Stimulated activated CD4-positive, alpha-beta T cell treated with anti-CD3 and anti-CD28 coated beads, Interleukin-1b, Interleukin-23, amount 100 ng/mL, for 48 hours (primary cell): ENCODE results near the gene CHRNA1.

ENCODE experiments used
- DNase-seq: peaks from one replicate; pipeline ENCODE4 v3.0.0-alpha.2; 2020

CHRNA1 gene

DNA sequence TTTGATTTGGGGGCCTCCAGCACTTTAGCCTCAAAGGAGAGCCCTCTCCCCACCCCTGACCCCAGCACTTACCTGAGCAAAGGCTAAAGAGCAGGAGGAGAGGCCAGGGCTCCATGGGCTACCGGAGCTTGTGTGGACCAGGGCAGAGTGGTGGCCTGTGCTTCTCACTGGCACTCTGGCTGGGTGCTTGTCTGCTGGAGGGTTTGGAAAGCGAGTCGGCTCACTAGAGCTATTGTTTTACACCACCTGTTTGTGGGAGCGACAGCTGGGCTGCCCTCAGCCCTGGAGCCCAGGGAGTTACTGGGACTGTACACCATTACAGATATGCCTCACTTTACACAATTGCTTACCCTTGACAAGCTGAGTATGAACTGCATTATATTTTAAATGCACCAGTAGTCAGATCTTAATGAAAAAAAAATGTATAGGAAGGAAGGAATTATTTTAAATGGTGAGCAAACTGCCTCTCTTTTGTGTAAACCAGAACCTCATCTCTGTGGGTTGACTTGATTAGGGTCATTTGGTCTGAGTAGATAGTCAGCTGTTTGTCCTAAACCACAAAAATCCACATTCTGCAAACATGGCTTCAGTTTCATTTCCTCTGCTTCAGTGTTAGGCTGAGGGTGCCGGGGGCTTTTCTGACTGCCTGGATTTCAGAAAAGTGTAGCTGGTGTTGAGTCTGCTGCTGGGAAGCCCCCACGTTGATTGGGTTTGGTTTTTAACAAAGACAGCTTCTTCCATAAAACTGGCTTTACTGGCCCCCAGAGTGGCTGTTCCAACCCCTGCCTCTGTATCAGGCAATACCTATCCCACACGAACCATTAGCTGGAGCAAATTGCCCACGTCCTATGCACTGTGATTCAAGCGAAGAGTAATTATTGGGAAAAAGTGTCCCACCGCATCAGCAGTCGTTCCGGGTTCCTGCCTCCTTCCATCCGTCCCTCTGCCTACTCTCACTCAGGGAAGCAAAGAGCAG, at the start of gene CHRNA1:
CHRNA1 (minus strand) TSS at position 193 of the 976 bp plus-strand sequence; CDS start at position 115, 78 bp downstream.
- no peak for DNase-seq

DNA sequence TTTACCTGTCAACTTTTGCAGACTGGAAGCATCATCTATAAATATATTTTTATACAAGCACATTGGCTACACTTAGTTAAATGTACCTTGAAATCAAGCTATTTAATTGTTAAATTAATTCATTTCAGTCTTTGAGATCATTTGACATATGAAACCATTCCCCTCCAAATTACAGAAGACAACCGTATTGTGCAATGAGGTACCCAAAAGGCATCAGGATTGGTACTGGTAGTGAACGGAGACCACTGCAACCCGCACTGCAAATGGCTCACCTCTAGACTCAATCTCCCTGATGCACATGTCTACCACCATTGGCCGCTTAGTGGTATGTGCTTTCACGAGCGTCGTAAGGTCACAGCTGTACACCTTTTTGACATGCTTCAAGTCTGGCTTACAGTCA, 47.8 kb upstream of the CHRNA1 start:
- no peak for DNase-seq

DNA sequence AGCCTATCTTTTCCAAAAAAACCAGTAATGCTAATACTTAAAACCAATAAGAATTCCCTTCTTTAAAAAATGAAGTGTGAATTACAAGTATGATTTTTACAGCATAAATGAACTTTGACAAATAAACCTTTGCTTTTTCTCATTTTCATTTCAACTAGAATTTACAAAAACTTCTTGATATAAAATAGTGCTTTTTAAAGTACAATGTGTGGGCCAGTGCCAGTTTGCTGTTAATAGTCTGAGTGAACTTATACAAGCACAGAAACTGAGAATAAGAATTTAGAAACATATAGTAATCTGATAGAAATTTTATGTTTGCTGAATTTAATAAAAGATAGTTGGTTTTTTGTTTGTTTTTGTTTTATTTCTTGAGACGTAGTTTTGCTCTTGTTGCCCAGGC, 43.7 kb upstream of the CHRNA1 start:
- DNase-seq = no peak

DNA sequence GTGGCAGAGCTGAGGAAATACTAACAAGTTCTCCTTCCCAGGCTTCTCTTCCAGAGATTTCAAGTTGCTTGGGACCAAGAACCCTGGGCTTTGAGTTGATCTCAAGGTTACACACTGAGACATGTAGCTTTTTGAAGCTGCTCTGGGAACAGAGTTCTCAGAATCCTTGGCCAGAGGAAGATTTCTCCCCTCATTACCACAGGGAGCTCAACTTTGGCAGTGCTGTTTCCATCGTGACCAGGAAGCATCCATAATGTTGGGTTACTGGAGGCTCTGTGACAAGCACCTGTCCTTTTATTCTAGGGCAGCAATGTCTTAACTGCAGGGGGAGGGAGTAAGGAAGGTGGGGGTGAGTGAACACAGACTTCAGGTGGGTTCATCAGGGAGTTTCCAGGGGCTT, 41.5 kb upstream of the CHRNA1 start:
- no peak for DNase-seq

DNA sequence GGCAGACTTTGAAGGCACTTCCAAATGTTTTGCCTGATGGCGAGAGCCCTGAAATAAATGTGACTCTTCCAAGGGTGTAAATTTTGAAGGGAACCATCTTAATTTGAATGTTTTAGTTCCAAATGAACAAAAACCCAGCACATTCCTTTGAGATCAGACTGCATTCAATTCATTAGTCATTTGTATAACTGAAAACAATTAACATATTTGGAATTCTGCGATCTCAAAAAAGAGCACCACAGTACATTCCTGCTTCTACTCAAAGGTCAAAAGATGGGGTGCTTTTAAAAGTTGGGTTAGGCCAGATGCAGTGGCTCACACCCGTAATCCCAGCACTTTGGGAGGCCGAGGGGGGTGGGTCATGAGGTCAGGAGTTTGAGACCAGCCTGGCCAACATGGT, 38.2 kb upstream of the CHRNA1 start:
- DNase-seq = no peak

DNA sequence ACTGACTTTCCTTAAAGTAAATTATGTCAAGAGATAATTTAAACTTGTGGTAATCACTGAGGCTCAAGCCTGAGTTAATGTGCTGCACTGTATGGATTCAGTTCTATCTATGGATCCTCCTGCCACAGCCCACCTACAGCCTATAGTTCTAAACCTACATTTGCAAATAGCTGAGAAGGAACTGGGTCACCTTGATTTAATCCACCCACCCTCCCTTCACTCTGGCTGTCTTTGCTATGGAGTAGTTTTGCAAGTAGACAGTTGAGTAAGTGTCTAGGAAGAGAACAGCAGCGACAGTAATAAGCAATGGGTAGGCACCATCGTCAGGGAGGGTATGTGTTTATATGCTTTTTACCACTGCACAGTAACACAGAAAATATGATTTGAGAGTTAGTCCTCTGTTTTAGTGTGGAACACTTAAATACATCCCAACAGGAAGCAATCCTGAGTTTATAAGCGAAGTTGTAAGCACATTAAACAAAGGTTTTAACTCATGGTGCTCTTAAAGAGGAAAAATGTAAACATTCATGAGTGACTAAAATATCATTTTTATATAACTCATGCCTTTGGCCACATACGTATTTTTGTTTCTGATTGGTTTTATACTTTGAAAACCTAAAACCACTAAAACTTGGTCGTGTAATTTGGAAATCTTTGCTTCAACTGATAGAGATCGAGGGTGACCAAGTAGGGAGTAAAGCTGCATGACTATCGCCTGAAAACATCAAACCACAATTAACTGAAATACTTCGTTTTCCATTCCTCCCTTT, 36.3 kb upstream of the CHRNA1 start:
- DNase-seq = no peak

DNA sequence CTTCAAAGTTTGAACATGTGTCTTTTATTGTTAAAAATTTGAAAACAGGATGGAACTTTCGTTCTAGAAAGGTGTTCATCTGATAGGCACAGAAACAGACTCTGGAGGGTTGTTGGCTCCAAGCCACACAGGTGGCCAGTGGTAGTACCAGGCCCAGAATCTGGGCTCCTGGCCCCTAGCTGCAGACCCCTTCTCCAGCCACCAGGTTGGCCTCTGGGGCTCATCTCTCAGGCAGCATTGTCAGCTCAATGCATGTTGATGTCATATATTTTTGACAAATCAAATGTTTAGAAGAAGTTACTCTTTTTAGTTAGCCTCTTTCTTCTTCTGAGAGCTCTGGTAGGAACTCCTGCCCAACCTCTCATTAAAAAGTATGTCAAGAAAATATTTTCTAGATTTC, 34.5 kb upstream of the CHRNA1 start:
- DNase-seq = no peak

DNA sequence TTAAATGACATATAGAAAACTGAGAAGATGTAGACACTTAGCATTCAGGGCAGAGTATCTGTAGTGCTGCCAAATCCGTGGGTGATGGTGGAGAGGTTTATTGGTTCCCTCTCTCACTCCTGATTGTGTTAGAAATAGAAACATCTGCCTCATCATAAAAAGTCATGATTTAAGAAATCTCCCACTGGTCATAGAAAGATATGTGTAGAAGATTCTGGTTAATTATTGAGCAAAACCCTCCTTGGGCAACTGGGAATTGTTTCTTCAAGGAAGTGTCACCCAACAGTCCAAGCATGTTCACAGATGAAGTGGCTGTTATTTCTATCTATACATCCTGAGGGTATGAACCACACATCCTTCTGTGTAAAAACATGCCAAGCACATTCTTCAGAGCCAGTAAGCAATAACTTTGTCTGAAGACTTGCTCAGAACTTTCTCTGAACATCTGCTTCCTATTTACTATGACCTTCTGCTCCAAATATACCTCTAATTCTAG, 33.6 kb upstream of the CHRNA1 start:
- no peak for DNase-seq

DNA sequence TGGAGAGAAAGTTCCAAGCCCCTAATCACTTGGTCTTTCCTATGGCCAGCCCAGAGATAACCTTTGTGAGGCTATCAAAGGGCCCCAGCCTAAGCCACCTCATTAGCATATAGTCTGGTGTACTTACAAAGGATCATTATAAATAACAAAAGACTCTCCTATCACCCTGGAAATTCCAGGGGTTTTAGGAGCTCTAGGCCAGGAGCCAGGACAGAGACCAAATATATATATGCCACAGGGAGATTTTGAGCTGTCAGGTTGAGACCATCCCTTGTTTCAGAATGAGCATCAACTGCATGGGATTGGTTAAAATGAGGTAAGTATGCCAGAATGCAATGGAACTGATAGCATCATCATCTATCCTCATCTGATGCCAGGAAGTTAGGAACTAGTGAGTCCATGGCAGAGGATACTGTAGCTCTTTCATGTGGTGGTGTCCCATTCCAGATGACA, 32.1 kb upstream of the CHRNA1 start:
- no peak for DNase-seq

DNA sequence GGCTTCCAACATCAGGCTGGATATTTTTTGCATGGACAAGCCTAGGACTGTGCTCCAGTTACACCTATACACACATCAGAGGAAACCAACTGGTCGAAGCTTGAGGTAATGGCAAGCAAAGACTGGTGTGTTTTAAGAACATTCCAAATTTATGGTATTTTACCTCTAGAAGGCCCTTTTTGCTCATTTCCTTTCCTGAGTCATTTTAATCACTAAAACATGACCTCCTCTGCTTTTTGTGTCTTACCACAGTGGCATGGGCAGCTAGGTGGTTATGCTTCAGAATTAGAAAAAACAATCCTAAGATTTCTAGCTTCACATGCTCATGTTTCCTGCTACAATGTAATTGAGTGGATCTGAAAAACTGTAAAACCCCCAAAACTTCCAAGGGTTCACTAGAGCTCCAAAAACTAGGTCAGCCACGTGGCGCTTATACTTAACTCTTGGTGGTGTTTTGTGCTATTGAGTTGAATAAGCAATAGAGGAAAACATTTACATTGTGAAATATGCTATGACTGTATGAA, 30.6 kb upstream of the CHRNA1 start:
- DNase-seq = peak; percentile 13

DNA sequence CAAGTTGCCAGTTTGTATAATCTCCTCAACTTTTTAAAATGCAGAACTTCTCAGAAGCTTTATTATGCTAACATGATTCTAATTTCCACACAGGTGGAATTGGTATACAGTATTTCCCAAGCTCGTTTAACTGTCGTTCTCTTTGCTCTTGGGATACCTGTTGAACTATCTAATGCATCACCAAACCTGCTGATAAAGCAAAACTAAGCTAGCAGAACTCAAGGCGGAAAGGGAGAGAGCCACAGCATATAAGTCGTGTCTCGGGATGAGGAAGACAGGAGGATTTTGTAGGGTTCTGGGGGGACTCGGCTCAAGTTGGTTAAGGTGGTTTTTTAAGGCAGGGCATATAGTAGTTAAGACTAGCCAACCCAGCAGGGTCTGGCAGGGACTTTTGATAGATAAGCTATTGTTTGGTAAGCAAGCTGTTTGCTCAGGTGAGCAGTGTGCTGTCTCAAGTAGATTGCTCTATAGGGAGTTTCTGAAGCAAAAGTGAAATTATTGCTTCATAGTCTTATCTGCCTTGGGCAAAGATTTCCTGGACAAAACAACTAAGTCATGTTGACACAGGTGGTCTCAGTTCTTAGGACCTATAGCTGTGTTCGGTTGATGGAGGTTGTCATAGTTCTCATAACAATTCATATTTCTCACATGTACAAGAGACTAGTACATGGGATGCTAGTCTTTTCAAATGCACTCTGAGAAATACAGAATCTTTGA, 28.2 kb upstream of the CHRNA1 start:
- no peak for DNase-seq

DNA sequence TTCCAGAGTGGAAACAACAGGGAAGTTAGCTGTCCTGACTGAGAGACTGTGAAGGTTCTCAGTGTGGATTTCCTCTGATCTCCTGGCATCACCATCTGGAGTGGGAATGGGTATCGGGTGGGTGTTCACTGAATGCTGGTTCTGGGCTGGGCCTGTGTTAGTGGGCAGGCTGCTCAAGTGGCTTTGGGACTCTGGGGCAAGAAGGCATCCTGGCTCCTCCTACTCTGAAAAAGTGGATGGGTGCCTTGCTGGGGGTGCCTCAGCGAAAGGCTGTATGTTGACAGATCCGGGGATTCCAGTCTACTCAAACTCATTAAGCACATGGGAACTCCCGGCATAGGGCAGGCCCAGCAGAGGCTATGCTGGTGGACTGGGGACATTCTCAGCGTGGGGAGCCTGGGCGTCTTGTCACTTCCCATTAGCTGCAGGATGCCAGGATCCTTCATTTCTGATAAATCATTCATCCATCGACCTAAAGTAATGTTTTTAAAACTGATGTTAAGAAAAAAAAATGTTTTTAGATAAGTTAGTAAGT, 27.5 kb upstream of the CHRNA1 start:
- no peak for DNase-seq

DNA sequence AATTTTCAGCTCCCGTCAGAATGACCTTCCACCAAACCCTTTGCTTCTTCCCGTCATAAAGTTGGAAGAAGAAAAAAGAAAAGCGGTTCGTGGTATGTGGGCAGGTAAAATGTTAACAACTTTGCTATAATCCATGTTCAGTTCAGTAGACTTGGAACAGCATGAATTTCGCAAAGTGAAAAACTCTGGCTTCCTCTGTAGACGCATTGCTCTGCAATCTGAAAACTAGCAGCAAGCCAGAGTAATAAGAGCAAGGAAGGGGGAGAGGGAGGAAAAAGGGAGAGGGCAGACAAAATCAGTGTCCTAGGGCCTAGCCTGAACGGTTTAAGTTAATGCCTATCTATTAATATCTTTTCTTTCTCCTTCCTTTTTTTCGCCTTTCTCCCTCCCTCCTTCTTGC, 26.7 kb upstream of the CHRNA1 start:
- DNase-seq = no peak

DNA sequence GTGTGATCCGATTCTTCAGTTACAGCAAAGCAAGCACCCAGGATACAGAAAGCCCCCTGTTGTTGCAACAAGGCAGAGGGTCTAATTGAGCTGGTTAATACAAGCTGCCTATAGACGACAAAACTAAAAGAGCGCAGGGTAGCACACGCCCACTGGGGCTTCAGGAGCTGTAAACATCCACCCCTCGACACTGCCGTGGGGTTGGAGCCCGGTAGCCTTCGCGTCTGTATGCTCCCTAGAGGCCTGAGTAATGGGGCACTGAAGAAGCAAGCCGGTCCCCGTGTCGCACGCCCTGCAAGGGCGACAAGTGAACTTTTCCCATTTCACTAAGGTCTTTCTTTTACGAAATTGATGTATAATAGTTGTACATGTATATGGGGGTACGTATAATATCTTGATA, 24.7 kb upstream of the CHRNA1 start:
- no peak for DNase-seq

DNA sequence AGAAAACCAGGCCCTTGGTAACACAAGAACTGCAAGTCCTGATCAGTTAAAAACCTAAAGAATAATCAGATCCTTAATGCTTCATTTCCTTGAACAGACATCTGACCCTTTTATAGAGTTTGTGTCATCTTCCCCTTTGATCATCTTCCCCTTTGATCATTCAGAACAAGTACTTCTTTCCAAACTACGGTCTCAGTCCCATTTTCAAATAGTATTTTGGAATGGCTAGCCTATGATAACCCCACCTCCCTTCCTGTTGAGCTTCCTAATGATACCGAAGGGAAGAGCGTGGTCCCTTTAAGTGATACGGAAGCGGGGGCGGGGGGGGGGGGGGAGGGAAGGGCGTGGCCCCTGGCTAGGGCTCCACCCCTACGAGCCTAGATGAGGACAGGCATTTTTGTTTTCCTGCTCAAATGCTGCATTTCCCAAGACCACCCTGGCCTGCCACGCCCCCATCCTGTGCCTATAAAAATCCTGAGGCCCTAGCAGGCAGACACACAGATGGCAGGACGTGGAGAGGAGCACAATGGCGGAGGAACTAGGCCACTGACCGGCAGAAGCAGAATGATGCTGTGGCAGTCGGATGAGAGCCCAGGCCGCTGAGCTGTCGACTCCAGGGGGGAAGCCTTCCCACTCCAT, 24.1 kb upstream of the CHRNA1 start:
- DNase-seq = no peak

DNA sequence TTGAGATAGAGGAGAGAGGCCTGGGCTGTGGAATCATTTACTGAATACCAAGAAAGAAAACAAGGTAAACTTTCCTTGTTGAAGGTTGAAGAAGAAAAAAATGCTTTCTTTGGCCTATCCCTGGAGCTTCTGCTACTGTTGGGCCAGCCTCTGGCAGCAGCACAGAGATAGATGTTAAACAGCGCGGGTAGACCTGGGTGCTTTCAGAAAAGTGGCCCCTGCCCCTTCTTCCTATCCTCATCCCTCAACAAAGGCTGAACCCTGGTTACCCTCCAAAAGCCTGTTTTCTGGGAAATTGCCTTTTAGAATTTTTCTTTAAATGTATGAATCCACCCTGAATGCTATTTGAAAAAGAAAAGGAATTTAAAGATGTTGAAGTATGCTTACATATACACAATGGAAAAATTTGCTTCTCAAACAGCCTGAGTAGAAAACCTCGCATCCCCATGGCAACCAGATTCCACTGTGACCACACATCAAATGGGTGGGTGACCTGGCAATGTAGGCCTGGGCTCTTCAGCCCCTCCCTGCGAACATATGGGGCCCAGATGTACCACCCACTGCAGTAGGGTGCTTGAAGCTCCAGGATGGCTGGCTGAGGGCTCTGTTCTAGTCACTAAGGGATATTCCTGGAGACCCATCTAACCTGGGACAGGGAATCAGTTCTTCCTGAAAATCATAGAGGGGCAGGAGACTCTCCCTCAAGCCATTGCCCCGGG, 23.4 kb upstream of the CHRNA1 start:
- DNase-seq = no peak

DNA sequence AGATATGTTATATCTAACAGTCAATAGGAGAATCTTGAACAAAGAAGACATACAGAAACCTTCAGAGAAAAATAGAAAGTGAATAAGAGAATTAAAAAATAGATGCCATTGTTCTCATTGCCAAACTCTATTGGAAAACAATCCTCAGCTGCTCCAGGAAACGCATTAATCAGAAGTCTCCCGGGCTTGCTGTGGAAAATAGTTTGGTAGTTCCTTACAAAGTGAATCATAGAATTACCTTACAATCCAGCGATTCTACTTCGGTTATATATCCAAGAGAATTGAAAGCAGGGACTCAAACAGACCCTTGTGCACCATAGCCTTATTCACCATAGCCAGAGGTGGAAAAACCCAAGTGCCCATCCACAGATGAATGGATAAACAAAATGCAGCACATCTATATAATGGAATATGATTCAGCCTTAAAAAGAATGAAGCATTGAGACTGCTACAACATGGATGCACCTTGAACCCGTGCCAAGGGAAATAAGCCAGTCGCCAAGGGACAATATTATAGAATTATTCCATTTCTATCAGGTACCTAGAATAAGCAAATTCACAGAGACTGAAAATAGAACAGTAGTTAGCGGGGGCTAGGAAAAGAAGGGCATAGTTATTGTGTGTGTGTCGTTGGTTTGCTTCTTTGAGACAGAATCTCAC, 21.9 kb upstream of the CHRNA1 start:
- no peak for DNase-seq

DNA sequence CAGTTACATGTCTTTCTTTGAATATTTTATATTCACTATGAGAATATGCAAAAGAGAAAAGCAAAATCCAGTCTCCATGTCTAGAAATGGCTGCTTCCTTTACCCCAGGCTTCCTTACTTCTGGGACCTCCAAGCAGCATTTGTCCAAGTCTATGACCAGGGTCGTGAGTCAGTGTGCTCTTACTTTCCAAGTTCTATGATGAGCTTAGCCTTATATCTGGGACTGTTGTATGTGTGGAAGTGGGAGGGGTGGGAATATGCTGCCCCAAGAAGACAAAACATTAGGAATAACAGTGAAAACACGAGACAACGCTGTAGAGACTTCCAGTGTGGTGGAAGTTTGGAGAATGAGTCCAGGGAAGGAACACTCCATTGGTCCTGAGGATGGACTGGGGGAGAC, 21.2 kb upstream of the CHRNA1 start:
- DNase-seq = no peak

DNA sequence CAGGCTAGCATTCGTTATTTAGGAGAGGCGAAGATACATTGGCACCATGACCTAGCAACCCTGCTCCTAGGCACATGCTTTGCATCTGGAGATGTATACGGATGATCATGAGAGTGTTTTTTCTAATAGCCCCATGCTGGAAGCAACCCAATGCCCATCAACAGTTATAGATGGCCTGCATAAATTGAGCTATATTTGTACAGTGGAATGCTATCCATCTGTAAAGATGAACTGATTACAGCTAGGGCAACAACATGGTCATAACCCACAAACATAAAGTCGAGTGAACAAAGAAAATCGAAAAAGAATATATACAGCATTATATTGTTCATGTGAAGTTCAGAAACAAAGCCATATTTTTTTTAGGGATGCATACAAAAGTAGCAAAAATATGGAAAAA, 20.6 kb upstream of the CHRNA1 start:
- no peak for DNase-seq

DNA sequence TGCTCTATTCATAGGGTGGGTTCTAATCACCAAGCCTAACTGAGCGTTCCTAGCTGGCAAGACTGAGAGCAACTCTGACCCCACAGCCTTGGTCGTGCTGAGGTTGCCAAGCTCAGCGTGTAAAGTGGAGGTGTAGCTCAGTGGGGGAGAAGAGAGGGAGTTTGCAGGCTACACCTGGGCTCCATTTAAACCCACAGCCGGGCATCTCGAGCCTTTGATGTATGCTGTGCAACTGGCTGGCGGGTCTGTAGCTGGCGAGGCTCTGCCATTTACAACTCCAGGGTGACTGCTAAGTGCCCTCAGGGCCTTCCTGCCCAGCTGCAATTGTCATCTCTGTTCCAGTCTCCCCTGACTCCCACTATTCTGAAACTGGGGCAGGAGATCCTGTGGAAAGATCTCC, 20.0 kb upstream of the CHRNA1 start:
- no peak for DNase-seq

DNA sequence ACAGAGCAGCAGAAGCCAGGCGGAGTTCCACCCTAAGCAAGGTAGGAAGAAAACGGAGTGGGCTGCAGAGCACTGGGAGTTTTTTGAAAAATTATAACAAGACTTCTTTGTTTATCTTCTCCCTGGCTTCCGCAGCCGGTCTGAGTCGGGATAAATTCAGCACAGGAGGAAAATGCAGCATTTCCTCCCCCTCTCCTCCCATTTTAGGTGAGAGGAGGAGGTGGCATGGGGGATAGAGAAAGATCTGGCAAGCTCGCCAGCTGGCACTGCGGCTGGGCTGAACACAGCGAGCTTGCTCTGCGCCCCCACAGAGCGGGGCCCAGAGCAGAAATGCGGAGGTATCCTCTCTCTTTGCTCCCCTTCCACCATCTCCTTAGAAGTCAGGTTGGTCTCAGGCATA, 17.7 kb upstream of the CHRNA1 start:
- no peak for DNase-seq
